NCI-H1694 (cell line): Measurements from ENCODE around the gene MS4A3.
"Not testable (repeated sequence)": the region's sequence is repeated elsewhere in the genome, so short reads cannot be mapped to it uniquely, and the experiment has no call there.

Experiments
- DNase-seq: peaks from one replicate; lab custom pipeline; 2025; lab: John Stamatoyannopoulos, UW

The MS4A3 gene

GRCh38 chr11:60095477-60096120, 39.1 kb downstream of the MS4A3 start:
- no peak for DNase-seq

GRCh38 chr11:60097189-60097588, 40.7 kb downstream of the MS4A3 start:
- no peak for DNase-seq

GRCh38 chr11:60098508-60098907, 42.0 kb downstream of the MS4A3 start:
- DNase-seq = no peak

GRCh38 chr11:60100516-60100915, 44.1 kb downstream of the MS4A3 start:
- DNase-seq = no peak

- not testable (repeated sequence) for DNase-seq
Observed at GRCh38 chr11:60101368-60101767, 44.9 kb downstream of the MS4A3 start.

- DNase-seq = not testable (repeated sequence)
Observed at GRCh38 chr11:60104471-60105115, 48.1 kb downstream of the MS4A3 start.

- not testable (repeated sequence) for DNase-seq
Observed at GRCh38 chr11:60108631-60109030, 52.2 kb downstream of the MS4A3 start.

- DNase-seq = no peak
Observed at GRCh38 chr11:60111793-60112192, 55.3 kb downstream of the MS4A3 start.

- DNase-seq = no peak
Observed at GRCh38 chr11:60116996-60117790, 60.7 kb downstream of the MS4A3 start.

- DNase-seq = no peak
Observed at GRCh38 chr11:60118338-60118737, 61.9 kb downstream of the MS4A3 start.

GRCh38 chr11:60119710-60120109, 63.2 kb downstream of the MS4A3 start:
- no peak for DNase-seq
